ENCODE data around the gene RBM12.

Gene RBM12

DNA sequence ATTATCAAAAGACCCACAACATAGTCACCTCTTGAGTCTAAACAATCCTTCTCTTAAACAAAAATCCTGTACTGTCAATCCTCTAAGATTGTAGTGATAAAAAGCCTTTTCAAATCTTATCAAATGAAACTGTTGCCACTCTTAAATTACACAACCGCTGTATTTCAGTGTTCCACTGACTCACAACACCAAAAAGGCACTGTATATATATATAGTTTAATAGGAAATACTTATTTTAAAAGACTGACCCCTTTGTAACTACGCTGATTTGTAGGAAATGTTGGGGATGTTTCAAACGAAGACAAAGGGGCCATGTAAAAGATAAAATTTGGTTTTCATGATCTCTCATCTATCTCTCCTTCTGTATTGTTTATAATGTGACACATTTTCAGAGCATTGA is 14.1 kb downstream of the RBM12 start (continued):
- TF ChIP-seq GLIS1 (tag by site-specific recombination; IDR thresholded peaks at IDR 0.05) (no peak), ZNF677 (tag by site-specific recombination; IDR thresholded peaks at IDR 0.05) (no peak), YY1 (tag by site-specific recombination; IDR thresholded peaks at IDR 0.05) (no peak), SCRT1 (tag by site-specific recombination; IDR thresholded peaks at IDR 0.05; ENCODE audit: borderline replicate concordance) (no peak)

DNA sequence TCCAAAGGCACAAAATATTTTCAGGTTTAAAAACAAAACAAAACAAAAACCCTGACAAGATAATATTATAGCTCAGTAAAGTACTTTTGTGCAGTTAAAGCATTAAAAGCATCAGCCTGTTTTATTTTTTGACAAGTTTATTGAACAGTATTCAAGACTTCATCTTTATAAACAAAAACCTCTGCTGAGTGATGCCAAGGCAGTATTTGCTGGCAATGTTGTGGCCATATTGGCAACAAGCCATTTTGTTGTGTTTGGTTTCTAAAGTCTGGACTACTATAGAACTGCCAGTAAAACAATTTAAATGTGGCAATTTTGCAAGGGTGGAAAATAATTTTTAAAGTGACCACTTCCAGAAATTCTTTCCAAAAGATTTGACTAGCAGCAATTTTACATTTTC is 15.9 kb downstream of the RBM12 start:
- CTCF ChIA-PET = interaction anchor here (0.5 to 1.2 kb wide), 2 partner anchors 37 to 491 kb away, joined by 4 read pairs; no protein-coding TSS in a partner anchor
- POLR2A ChIA-PET = no interaction called here

DNA sequence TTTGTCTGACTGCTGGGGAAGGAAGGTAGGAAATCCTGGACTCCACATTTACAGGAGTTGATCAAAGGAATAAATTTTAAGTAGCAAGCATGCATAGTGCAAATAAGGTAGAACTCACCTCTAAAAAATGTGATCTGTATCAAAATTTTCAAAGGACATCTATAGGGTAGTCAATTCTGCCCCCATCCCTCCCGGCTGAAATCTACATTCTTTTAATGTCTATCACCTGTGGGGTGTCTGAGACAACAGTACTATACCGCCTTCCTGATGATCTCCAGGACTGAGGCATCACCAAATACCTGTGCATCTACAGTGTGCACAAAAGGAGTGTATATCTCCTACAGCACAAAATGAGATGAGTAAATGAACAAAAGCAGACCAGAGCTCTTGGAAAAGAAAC is 19.9 kb downstream of the RBM12 start:
- ChIA-PET POLR2A (no interaction called here), CTCF (no interaction called here)
- TF ChIP-seq MZF1 (tag by site-specific recombination; IDR thresholded peaks at IDR 0.05; ENCODE audit: borderline replicate concordance) = no peak
- TF ChIP-seq ZNF629 (tag by site-specific recombination; IDR thresholded peaks at IDR 0.05) = no peak
- no peak for TF ChIP-seq ZEB2 (tag by site-specific recombination; IDR thresholded peaks at IDR 0.05)
- no peak for TF ChIP-seq ZNF175 (tag by site-specific recombination; IDR thresholded peaks at IDR 0.05)
- no peak for TF ChIP-seq ZNF791 (tag by site-specific recombination; IDR thresholded peaks at IDR 0.05)
- no peak for TF ChIP-seq HOXD13 (CRISPR knock-in tag; IDR thresholded peaks at IDR 0.05; ENCODE audit: borderline replicate concordance)
- no peak for TF ChIP-seq ZNF623 (tag by site-specific recombination; IDR thresholded peaks at IDR 0.05)
- TF ChIP-seq, protein P1, sequence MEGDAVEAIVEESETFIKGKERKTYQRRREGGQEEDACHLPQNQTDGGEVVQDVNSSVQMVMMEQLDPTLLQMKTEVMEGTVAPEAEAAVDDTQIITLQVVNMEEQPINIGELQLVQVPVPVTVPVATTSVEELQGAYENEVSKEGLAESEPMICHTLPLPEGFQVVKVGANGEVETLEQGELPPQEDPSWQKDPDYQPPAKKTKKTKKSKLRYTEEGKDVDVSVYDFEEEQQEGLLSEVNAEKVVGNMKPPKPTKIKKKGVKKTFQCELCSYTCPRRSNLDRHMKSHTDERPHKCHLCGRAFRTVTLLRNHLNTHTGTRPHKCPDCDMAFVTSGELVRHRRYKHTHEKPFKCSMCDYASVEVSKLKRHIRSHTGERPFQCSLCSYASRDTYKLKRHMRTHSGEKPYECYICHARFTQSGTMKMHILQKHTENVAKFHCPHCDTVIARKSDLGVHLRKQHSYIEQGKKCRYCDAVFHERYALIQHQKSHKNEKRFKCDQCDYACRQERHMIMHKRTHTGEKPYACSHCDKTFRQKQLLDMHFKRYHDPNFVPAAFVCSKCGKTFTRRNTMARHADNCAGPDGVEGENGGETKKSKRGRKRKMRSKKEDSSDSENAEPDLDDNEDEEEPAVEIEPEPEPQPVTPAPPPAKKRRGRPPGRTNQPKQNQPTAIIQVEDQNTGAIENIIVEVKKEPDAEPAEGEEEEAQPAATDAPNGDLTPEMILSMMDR (tag by site-specific recombination; IDR thresholded peaks at IDR 0.05) = no peak
- no peak for TF ChIP-seq TCF7L2 (IDR thresholded peaks at IDR 0.05; ENCODE audit: borderline replicate concordance, low read depth, low read length)
- TF ChIP-seq ZNF169 (tag by site-specific recombination; IDR thresholded peaks at IDR 0.05) = no peak
- TF ChIP-seq ZNF521 (tag by site-specific recombination; IDR thresholded peaks at IDR 0.05) = no peak
- TF ChIP-seq KLF1 (tag by site-specific recombination; IDR thresholded peaks at IDR 0.05) = no peak
- no peak for TF ChIP-seq ZNF184 (tag by site-specific recombination; IDR thresholded peaks at IDR 0.05)
- H3K27ac ChIP-seq (ENCODE audit: extremely low read depth, low read depth, low read length) = no peak overlapping the region
- no peaks in the 10 kb centered on the region for H3K4me1 ChIP-seq (ENCODE audit: control insufficient read depth, insufficient read depth, low read length)
- H3K9me3 ChIP-seq (ENCODE audit: control insufficient read depth, insufficient read depth, low read depth, low read length) = no peaks in the 10 kb centered on the region
- H3K4me3 ChIP-seq (ENCODE audit: low read depth, low read length) = no peak overlapping the region
- H3K36me3 ChIP-seq (ENCODE audit: control insufficient read depth in 2 of 2, insufficient read depth in 1 of 2, low read length in 2 of 2) = peaks cover 0 to 4% of the 10 kb centered on the region in 2 experiments; a peak in 2 of 3 replicates

More for the DNA sequence above, 15.9 kb downstream of the RBM12 start:
- Histone ChIP-seq H3K36me3 (ENCODE audit: control insufficient read depth in 2 of 2, insufficient read depth in 1 of 2, low read length in 2 of 2) (peaks cover 0 to 28% of the 10 kb centered on the region in 2 experiments; a peak in 2 of 3 replicates), H3K27ac (ENCODE audit: extremely low read depth, low read depth, low read length) (no peak overlapping the region), H3K4me3 (ENCODE audit: low read depth, low read length) (no peak overlapping the region), H3K4me1 (ENCODE audit: control insufficient read depth, insufficient read depth, low read length) (0 out of 2 replicates have a peak, but pooled peaks cover 3% of the 10 kb centered on the region), H3K9me3 (ENCODE audit: control insufficient read depth, insufficient read depth, low read depth, low read length) (no peaks in the 10 kb centered on the region)
- TF ChIP-seq, protein P2, sequence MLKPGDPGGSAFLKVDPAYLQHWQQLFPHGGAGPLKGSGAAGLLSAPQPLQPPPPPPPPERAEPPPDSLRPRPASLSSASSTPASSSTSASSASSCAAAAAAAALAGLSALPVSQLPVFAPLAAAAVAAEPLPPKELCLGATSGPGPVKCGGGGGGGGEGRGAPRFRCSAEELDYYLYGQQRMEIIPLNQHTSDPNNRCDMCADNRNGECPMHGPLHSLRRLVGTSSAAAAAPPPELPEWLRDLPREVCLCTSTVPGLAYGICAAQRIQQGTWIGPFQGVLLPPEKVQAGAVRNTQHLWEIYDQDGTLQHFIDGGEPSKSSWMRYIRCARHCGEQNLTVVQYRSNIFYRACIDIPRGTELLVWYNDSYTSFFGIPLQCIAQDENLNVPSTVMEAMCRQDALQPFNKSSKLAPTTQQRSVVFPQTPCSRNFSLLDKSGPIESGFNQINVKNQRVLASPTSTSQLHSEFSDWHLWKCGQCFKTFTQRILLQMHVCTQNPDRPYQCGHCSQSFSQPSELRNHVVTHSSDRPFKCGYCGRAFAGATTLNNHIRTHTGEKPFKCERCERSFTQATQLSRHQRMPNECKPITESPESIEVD (tag by site-specific recombination; IDR thresholded peaks at IDR 0.05) = peak; percentile 28; the same call in 1 of the 2 replicates
- TF ChIP-seq ZNF626 (tag by site-specific recombination; IDR thresholded peaks at IDR 0.05) = no peak

DNA sequence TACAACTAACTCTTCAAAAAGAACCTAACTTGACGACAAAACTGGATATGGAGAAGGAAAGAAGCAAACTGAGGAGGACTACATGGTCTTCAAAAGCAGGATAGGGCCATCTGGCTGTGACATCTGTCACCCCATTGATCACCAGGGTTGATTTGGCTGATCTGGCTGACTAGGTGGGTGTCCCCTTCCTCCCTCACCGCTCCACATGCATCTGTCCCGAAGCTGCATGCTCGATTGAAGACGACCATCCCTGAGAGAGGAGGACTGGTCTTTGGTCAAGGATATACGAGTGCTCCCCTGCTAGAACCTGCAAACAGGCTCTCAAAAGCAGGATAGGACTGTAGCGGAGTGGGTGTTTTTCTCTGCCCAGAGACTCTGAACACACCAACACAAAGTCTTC is 21.7 kb downstream of the RBM12 start:
- ChIA-PET CTCF (no interaction called here), POLR2A (no interaction called here)
- H3K27ac ChIP-seq (ENCODE audit: extremely low read depth, low read depth, low read length) = no peak overlapping the region
- no peaks in the 10 kb centered on the region for H3K4me1 ChIP-seq (ENCODE audit: control insufficient read depth, insufficient read depth, low read length)
- H3K9me3 ChIP-seq (ENCODE audit: control insufficient read depth, insufficient read depth, low read depth, low read length) = no peaks in the 10 kb centered on the region
- H3K4me3 ChIP-seq (ENCODE audit: low read depth, low read length) = no peak overlapping the region
- H3K36me3 ChIP-seq (ENCODE audit: control insufficient read depth in 2 of 2, insufficient read depth in 1 of 2, low read length in 2 of 2) = no peaks in the 10 kb centered on the region; a peak in 1 of 3 replicates
- TF ChIP-seq ZNF114 (tag by site-specific recombination; IDR thresholded peaks at IDR 0.05) (no peak), ZNF169 (tag by site-specific recombination; IDR thresholded peaks at IDR 0.05) (no peak), BCL11A (tag by site-specific recombination; IDR thresholded peaks at IDR 0.05; ENCODE audit: low read depth) (no peak), ZNF350 (tag by site-specific recombination; IDR thresholded peaks at IDR 0.05) (no peak), ZNF133 (tag by site-specific recombination; IDR thresholded peaks at IDR 0.05) (no peak), ZNF266 (tag by site-specific recombination; IDR thresholded peaks at IDR 0.05; ENCODE audit: low read depth) (no peak), ZNF660 (tag by site-specific recombination; IDR thresholded peaks at IDR 0.05) (no peak), SALL2 (tag by site-specific recombination; IDR thresholded peaks at IDR 0.05; ENCODE audit: borderline replicate concordance) (no peak), ZNF354C (tag by site-specific recombination; IDR thresholded peaks at IDR 0.05; ENCODE audit: borderline replicate concordance, low read depth) (no peak), ZNF558 (tag by site-specific recombination; IDR thresholded peaks at IDR 0.05) (no peak), ZXDB (tag by site-specific recombination; IDR thresholded peaks at IDR 0.05) (no peak), ZNF776 (tag by site-specific recombination; IDR thresholded peaks at IDR 0.05; ENCODE audit: borderline replicate concordance) (no peak), ZNF747 (tag by site-specific recombination; IDR thresholded peaks at IDR 0.05) (no peak)

All from HEK293 (cell line).